ENCODE measurements around the gene STAG3.
A peak's percentile ranks its signal among the peaks of the same experiment; 100 is the strongest.
"Not testable (repeated sequence)": the region's sequence is repeated elsewhere in the genome, so short reads cannot be mapped to it uniquely, and the experiment has no call there.

STAG3 gene

GRCh38 chr7:100217934-100218333 is 40.2 kb downstream of the STAG3 start:
- DNase-seq = peak; percentile 33

GRCh38 chr7:100219271-100219737 is 41.6 kb downstream of the STAG3 start:
- no peak for DNase-seq

- DNase-seq = not testable (repeated sequence)
These were observed 42.3 kb downstream of the STAG3 start, which contains the start of gene PVRIG for GRCh38 chr7:100219801-100220585. PVRIG (plus strand) TSS chr7:100219949; CDS start chr7:100219971, 22 bp downstream.

- no peak for DNase-seq
These were observed 43.0 kb downstream of the STAG3 start for GRCh38 chr7:100220586-100221230.

- DNase-seq = no peak
These were observed 43.6 kb downstream of the STAG3 start for GRCh38 chr7:100221231-100221718.

- no peak for DNase-seq
These were observed 44.2 kb downstream of the STAG3 start for GRCh38 chr7:100221767-100222444.

GRCh38 chr7:100222445-100223132 is 44.9 kb downstream of the STAG3 start:
- DNase-seq = no peak

GRCh38 chr7:100223376-100223927 is 45.7 kb downstream of the STAG3 start:
- not testable (repeated sequence) for DNase-seq

- DNase-seq = not testable (repeated sequence)
These were observed 47.2 kb downstream of the STAG3 start for GRCh38 chr7:100224891-100225290.

- DNase-seq = not testable (repeated sequence)
These were observed 57.1 kb downstream of the STAG3 start for GRCh38 chr7:100234660-100235317.

GRCh38 chr7:100239975-100240374 is 62.3 kb downstream of the STAG3 start:
- DNase-seq = not testable (repeated sequence)

GRCh38 chr7:100243385-100243784 is 65.7 kb downstream of the STAG3 start:
- DNase-seq = peak; percentile 35

GRCh38 chr7:100244988-100245605 is 67.4 kb downstream of the STAG3 start:
- peak; percentile 9 for DNase-seq

- not testable (repeated sequence) for DNase-seq
These were observed 68.6 kb downstream of the STAG3 start for GRCh38 chr7:100246121-100246864.

- not testable (repeated sequence) for DNase-seq
These were observed 69.1 kb downstream of the STAG3 start for GRCh38 chr7:100246865-100247137.

- peak; percentile 81 for DNase-seq
These were observed 69.5 kb downstream of the STAG3 start for GRCh38 chr7:100247152-100247757.

GRCh38 chr7:100248483-100248882 is 70.8 kb downstream of the STAG3 start:
- no peak for DNase-seq

- DNase-seq = no peak
These were observed 79.3 kb downstream of the STAG3 start for GRCh38 chr7:100257017-100257416.

- DNase-seq = not testable (repeated sequence)
These were observed 82.3 kb downstream of the STAG3 start for GRCh38 chr7:100259984-100260383.

- not testable (repeated sequence) for DNase-seq
These were observed 85.2 kb downstream of the STAG3 start for GRCh38 chr7:100262896-100263295.
